OCI-LY3 (cell line): ENCODE data around the gene WDR86.

ENCODE experiments used
- EZH2phosphoT487 ChIP-seq: fragments of 200-600 bp; shearing (Covaris generic); IDR thresholded peaks from 2 replicates; pipeline ENCODE4 v1.6.1; 2018; ENCODE audit warnings: antibody characterized with exemption, mixed run types, low read depth
- TF ChIP-seq, protein P1 (sequence below): fragments of 200-600, 300-600 bp; sonication (generic); IDR thresholded peaks from 2 replicates; pipeline ENCODE4 v1.5.1; 2014; ENCODE audit warnings: antibody characterized with exemption, low read length, low read depth

- TF ChIP-seq, protein P1, sequence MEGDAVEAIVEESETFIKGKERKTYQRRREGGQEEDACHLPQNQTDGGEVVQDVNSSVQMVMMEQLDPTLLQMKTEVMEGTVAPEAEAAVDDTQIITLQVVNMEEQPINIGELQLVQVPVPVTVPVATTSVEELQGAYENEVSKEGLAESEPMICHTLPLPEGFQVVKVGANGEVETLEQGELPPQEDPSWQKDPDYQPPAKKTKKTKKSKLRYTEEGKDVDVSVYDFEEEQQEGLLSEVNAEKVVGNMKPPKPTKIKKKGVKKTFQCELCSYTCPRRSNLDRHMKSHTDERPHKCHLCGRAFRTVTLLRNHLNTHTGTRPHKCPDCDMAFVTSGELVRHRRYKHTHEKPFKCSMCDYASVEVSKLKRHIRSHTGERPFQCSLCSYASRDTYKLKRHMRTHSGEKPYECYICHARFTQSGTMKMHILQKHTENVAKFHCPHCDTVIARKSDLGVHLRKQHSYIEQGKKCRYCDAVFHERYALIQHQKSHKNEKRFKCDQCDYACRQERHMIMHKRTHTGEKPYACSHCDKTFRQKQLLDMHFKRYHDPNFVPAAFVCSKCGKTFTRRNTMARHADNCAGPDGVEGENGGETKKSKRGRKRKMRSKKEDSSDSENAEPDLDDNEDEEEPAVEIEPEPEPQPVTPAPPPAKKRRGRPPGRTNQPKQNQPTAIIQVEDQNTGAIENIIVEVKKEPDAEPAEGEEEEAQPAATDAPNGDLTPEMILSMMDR, result no peak
- no peak for TF ChIP-seq EZH2phosphoT487
Observed at GRCh38 chr7:151379534-151380198, 30.2 kb downstream of the WDR86 start.
